ENCODE results near the gene KIAA1549. TPM values are rescaled to one million over a fixed set of nuclear protein-coding genes. Genes with fewer than 3 reads are reported as not detected.

Gene KIAA1549
- total and polyA plus RNA-seq, 2 donors (not counting 1 experiment from before 2014, with no cell fraction given), result under 0.01 to 0.52 TPM

- no peaks in the 10 kb centered on the region for H4K20me1 ChIP-seq (ENCODE audit: control insufficient read depth, insufficient read depth, low read length, poor library complexity, severe bottlenecking)
- no peak for ATAC-seq (ENCODE audit: low read depth)
- Mint-ChIP-seq H3K4me1 (peaks cover 5% of the 10 kb centered on the region), H3K27me3 (peaks cover 4% of the 10 kb centered on the region), H3K9me3 (ENCODE audit: insufficient read depth) (no peaks in the 10 kb centered on the region), H3K4me3 (no peak overlapping the region), H3K27ac (no peak overlapping the region)
- no peak for DNase-seq
- H3K9ac ChIP-seq (ENCODE audit: low read length), result no peak overlapping the region
- H3K36me3 ChIP-seq (replicated peaks in 1 of 2; ENCODE audit: control extremely low read depth in 1 of 2, control insufficient read depth in 1 of 2, extremely low read depth in 1 of 2, insufficient read depth in 2 of 2, low read length in 1 of 2), result no peaks in the 10 kb centered on the region
- no peaks in the 10 kb centered on the region for H3K79me2 ChIP-seq (ENCODE audit: control insufficient read depth, insufficient read depth, low read length)
- no peak overlapping the region for H3K4me3 ChIP-seq (ENCODE audit: control extremely low read depth in 1 of 5, extremely low read depth in 1 of 5, insufficient read depth in 1 of 5, low read depth in 2 of 5, low read length in 4 of 5)
- H3K4me1 ChIP-seq (ENCODE audit: control insufficient read depth in 2 of 2, insufficient read depth in 2 of 2, low read length in 2 of 2), result peaks cover 0 to 4% of the 10 kb centered on the region in 2 donors
- H3K9me3 ChIP-seq (ENCODE audit: control extremely low read depth in 1 of 3, control insufficient read depth in 2 of 3, insufficient read depth in 1 of 3, low read length in 2 of 3), result peaks cover 0 to 4% (median 0%) of the 10 kb centered on the region in 3 donors
- CTCF ChIA-PET, result no interaction called here
- TF ChIP-seq EZH2 (IDR thresholded peaks at IDR 0.05; ENCODE audit: borderline replicate concordance, insufficient read depth, low read depth, low read length, poor library complexity, severe bottlenecking) (no peak), CTCF (IDR thresholded peaks at IDR 0.05) (no peak)
- WGBS (ENCODE audit: insufficient coverage), result 94% methylated on average over 9 of the region's 12 CpGs
- intact Hi-C loops (cut with micrococcal nuclease), result no loop called here
- no peak overlapping the region for H2AFZ ChIP-seq (ENCODE audit: insufficient read depth, low read depth, low read length, poor library complexity, severe bottlenecking)
- POLR2A ChIA-PET, result no interaction called here
- no peaks in the 10 kb centered on the region for H3K27me3 ChIP-seq (replicated peaks in 1 of 4; ENCODE audit: control extremely low read depth in 1 of 4, control insufficient read depth in 3 of 4, insufficient read depth in 4 of 4, low read length in 3 of 4)
- H3K4me2 ChIP-seq (replicated peaks; ENCODE audit: low read depth, low read length, poor library complexity, severe bottlenecking), result no peak overlapping the region
- no peak overlapping the region for H3K27ac ChIP-seq (ENCODE audit: low read length in 2 of 2)
Observed at GRCh38 chr7:138889582-138890498, 91.3 kb downstream of the KIAA1549 start.

Data from B cell (primary cell).